ENCODE measurements around the gene C22orf39.
A peak's percentile ranks its signal among the peaks of the same experiment; 100 is the strongest.

The C22orf39 gene

GRCh38 chr22:19424186-19424500 is 23.4 kb downstream of the C22orf39 start:
- no peak for DNase-seq

DNA sequence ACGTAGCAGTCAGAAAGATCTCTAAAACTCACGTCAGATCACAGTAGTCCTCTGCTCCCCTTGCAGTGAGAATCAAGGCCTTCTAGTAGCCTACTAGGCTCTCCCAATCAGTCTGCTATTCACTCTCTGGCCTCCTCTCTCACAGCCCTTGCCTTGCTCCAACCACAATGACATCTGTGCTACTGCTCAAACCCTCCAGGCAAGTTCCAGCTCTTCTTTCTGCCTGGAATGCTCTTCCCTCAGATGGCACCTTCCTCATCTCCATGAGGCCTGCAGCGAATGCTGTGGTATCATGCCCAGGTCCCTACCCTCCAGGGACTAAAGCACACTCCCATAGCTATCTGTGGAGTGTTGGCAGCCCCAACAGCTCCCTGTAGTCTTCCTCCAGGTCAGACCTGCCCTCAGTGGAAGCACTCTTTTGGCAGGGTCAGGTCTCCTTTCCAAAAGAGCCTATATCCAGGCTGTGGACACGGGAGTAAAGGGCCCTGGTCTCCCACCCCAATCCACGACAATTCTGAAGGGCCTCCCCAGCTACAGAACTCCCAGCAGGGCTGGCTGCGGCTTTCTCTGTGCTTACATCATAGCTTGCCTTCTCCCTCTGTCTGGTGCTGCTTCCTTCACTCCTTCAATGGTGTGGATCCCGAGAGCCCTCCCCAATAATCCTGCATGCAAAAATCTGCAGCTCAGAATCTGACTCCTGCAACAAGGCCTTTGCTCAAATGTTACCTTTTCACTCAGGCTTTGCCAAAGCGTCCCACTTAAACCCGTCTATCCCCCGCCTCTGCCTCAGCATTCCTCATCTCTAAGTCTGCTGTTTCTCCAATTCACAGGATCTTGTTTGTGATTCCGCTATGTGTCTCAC is 24.8 kb downstream of the C22orf39 start:
- no peak for DNase-seq

GRCh38 chr22:19420321-19420720 is 27.2 kb downstream of the C22orf39 start:
- DNase-seq, result no peak

GRCh38 chr22:19419464-19420178 is 27.9 kb downstream of the C22orf39 start:
- no peak for DNase-seq

DNA sequence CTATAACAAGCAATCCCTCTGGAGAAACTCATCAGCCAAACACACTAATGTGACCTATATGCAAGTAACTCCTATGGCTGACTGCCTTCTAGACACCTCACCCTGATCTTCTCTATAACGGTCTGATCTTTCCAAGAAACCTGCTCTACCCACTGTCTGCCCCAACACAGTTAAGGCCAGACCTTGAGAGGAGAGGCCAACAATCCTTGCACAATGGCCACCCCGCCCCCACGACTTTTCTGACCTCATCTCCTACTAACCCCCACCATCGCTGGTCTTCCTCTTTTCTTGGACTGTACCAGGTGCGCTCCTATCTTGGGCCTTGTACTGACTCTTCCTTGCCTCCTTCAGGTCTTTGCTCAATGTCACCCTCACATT is 28.4 kb downstream of the C22orf39 start:
- no peak for DNase-seq

DNA sequence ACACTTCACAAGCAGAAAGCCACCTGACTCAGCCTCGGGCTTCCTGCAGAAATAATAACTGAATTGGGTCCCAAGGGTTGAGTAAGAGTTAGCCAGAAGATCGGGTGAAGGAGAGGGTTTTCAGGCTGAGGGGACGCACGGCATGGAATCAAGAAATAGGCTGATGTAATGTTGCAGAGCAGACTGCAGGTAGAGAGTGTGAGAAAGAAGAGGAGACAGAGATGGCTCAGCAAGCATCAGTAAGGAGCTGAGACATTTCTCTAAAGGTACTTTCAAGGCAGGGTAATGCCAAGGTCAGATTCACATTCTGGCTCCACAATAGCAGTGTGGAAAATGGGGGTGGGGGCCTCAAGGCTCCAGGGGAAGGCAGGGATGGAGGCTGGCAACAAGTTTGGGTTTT is 34.6 kb downstream of the C22orf39 start:
- no peak for DNase-seq

- no peak for DNase-seq
Measured at GRCh38 chr22:19412478-19412877, 35.0 kb downstream of the C22orf39 start.

DNA sequence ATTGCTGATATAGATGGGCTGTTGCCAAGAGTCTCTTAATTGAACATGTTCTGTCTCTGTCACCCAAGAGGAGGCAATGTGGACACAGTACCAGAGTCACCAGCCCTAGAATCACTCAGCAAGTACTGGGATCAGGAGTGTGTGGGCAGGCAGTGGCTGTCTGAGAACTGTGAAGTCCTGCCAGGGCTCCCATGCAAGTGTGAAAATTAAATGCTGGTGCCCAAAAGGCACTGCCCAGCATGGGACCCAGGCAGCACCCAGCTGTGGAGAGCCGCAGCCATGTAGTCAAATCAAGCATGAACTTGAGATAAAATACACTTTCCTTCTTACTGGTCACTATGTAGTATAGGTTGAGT is 35.8 kb downstream of the C22orf39 start:
- no peak for DNase-seq

GRCh38 chr22:19410941-19411689 is 36.4 kb downstream of the C22orf39 start:
- no peak for DNase-seq

GRCh38 chr22:19407649-19408606 is 39.6 kb downstream of the C22orf39 start:
- DNase-seq, result peak; percentile 1

DNA sequence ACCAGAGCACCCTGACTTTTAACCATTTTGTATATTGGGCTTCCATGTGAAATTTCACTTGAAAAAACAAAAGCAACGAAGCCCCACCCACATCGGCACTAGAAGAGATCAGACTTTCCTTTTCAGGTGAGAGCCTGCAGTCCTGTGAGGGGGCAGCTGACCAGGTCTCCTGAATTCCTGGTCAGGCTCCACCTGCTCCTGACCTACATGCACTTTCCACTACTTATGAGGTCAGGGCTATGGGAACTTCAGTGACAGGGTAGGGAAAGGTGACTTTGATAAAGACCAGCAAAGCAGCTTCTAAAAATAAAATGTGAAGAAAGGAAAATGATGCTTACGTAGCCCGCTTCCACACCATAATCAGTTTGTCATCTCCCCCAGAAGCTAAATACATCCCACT is 40.7 kb downstream of the C22orf39 start:
- DNase-seq, result no peak

GRCh38 chr22:19406281-19406811 is 41.2 kb downstream of the C22orf39 start:
- DNase-seq, result no peak

GRCh38 chr22:19405652-19406051 is 41.9 kb downstream of the C22orf39 start:
- no peak for DNase-seq

DNA sequence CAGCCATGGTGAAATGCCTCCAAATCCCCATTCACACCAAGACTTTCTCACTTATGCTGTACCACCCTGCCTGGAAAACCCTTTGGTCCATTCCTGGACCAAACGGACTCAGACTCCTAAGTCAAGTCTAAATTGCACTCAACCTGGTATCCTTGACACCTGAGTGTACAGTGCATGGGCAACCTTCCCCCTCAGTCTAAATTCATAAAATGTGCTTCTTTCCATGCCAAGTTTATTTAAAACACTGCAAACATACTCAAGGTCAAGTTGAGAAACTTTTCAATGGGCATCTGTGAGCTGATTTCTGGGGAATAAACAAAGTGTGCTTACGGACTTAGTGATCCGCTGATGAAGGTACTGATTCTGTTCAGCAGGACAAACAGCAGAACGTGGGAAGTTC is 42.4 kb downstream of the C22orf39 start:
- DNase-seq, result no peak

DNA sequence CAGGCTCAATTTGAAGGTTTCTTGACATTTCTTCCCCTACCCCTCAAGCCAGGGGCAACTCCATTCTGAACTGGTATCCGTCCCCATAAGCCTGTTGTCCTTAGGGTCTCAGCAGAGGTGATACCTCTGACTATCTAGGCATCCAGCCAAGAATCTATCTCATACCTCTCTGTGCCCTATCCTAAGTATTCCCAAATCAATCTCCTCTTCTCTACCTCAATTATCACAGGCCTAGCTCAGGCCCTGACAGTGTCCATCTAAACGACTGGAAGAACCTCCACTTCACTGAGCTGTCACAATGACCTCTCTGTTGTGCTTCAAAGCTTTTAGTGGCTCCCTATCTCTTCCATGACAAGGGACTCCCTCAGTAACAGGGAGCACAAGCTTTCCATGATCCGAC is 42.8 kb downstream of the C22orf39 start:
- no peak for DNase-seq

DNA sequence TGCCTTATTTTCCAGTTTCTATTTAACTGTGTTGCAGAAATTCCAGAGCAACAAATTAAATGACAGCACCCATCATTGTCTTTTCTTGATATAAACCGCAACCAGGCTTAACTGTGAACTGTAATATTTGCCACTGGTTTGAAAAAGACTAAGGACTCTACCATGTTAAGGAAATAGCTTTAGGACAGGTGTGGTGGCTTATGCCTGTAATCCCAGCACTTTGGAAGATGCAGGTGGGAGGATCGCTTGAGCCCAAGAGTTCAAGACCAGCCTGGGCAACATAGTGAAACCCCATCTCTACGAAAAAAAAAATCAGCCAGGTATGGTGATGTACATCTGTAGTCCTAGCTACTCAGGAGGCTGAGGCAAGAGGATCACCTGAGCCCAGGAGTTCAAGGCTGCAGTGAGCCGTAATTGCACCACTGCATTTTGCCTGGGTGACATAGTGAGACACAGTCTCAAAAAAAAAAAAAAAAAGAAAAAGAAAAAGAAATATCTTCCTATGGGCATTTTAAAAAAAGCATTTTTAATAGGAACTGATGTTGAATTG is 44.8 kb downstream of the C22orf39 start:
- DNase-seq, result no peak

DNA sequence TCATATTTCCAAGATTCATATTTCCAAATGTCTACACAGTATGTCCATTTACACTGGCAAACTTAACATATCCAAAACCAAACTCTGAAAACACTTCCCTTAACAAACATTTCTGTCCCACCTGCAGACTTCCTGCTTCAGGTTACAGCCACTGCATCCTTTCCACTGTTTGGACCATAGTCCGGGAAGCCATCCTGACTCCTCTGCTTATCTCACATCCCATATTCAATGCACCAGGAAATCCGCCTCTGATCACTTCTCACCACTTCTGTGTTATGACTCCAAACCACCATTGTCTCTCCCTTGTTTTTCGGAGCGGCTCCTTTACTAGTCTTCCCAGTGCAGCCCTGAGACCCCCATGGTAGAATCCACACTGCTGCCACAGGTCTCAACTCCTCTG is 46.0 kb downstream of the C22orf39 start:
- no peak for DNase-seq

DNA sequence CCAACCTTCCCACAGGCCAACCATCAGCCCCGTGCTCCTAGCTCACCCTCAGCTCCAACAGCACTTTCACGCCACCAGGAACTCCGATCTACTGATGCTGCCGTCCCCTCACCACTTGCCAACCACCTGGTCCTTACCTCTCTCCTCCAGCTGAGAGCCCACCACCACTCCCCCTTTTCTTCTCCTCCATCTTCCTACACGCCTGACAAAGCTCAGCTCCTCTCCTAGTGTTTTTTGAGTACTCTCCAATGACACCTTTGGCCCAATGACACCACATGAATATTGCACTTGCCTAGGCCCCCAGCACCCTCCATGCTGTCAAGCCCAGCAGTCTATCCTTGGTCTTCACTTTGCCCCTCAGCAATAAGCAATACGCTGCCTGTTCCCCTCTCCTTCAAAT is 46.6 kb downstream of the C22orf39 start:
- no peak for DNase-seq

- no peak for DNase-seq
Measured at GRCh38 chr22:19398652-19399051, 48.9 kb downstream of the C22orf39 start.

DNA sequence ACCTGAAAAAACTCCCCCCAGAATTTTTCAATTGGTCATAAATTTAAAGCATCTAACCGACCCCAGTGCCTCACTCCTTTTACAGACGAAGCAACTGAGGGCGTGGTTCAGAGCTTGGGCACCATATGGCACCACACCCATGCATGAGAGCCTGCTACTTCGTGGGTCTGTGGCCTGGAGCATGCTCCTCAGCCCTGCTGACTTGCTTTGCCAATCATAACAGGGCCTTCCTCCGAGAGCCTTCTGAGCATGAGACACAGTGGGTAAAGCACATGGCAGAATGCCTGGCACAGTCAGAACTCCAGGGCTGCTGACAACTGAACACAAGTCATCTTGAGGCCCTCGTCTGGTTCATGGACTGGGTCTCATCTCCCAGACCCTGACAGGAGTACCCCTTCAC is 49.3 kb downstream of the C22orf39 start:
- no peak for DNase-seq

DNA sequence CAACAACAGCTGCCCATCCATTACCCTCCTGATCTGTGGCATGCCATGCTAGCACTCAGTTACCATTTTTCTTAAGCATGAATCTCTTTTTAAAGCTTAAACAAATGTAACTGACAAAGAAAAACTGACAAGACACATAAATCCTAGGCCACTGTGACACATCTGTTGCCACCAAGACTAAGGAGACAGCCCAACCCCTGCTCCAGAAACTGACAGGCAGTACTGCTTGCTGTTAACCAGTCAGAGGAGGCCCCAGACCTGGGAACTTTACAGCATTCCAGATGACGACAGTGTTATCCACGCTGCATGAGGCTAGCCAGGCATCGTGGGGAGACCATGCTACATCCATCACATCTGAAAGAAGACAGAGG is 49.8 kb downstream of the C22orf39 start:
- DNase-seq, result no peak

Data from NCI-H1105 treated with DMSO at 0.1 percent for 48 hours (cell line).